G401.6 (cell line): ENCODE data around the gene MATN1.

Experiments used
- FAIRE-seq: peaks from 2 replicates; lab custom pipeline; 2012; peaks lifted over from hg19 to GRCh38; lab: Jason Lieb, UNC

MATN1 gene

DNA sequence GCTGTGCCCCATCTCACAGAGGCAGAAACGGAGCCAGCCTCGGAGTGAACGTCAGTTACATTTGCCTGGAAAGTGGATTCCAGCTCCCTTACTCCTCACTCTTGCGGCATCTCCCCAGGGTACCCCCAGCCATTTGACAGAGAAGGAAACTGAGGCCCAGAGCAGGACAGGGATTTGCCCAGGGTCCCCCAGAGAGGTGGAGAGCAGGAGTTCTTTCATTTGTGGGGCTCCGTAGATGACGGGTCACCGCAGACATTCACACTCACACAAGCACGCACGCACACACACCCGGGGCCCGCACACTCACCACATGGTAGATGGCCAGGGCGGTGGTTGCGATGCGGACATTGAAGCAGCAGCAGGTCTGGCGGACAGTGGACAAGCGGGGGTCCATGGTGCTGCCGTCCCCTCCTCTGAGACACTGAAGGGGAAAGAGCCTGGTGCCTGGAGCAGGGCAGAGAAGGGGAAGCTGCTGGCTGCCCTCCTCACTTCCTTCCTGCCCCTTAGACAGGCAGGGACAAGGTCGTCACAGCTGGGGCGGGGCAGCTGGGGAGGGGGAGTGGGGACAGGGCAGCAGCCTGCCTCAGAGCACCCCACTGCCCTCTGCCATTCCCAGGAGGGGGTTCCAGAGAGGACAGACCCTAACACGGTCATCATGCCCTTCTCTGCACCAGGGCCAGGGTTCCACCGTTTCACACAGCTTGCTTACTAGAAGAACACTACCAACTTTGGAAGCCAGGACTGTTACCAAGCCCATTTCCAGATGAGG, 34.2 kb upstream of the MATN1 start, which contains the start of gene LAPTM5:
Gene LAPTM5 (minus strand): TSS at position 423 of the 769 bp plus-strand sequence. CDS start 29 bp downstream, at position 394.
- no peak for FAIRE-seq

GRCh38 chr1:30756545-30757351, 33.4 kb upstream of the MATN1 start:
- no peak for FAIRE-seq

DNA sequence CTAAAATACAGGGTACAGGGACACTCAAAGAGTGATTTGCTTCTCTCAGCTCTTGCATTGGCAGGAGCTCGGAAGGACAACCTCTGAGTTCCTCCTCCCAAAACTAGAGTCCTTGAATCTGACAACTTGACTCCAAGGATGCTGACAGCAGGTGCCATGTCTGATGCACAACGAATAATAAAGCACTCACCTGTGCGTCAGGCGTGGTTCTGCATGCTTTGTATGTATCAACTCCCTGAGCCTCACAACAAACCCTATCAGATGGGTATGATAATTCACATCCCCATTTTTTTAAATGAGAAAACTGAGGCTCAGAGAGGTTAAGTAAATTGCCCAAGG, 32.8 kb upstream of the MATN1 start:
- FAIRE-seq, result no peak

DNA sequence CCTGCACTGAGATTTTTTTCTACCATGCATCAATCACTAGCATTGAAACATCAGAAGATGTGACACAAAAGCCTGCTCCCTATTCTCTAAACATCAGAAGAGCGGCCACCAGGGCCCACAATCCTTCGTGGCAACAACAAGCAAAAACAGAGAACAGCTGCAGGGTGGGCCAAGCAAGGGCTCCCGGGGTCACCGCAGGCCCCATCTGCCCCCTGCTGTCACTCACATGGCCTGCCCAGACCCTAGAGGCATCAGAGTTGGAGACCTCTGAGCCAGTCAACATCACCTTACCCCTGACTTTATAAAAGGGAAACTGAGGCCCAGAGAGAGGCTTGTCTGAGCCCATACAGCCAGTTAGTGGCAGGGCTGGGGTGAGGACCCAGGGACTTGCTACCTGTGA, 32.4 kb upstream of the MATN1 start:
- no peak for FAIRE-seq

GRCh38 chr1:30755334-30755733, 31.9 kb upstream of the MATN1 start:
- no peak for FAIRE-seq

DNA sequence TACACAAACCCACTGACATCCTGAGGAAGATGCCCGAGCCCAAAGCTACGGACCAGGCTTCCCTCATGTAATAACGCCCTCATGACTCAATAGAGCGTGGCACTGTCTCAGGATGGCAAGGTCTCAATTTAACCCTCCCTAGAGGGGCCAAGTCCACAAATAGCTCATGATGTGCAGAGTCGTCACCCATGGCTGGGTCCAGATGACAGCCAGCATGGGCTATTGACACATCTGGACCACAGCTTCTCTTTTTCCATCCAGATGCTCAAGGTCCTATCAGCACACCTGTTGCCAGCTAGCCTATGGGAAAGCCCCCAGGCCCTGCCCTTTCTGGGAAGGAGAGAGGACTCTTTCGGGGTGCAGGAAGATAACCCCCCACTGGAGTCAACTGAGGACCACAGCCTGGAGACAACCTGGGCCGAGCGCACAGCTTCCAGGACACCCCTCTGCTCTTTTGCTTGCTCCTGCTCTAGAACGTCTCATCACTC, 31.3 kb upstream of the MATN1 start:
- no peak for FAIRE-seq

DNA sequence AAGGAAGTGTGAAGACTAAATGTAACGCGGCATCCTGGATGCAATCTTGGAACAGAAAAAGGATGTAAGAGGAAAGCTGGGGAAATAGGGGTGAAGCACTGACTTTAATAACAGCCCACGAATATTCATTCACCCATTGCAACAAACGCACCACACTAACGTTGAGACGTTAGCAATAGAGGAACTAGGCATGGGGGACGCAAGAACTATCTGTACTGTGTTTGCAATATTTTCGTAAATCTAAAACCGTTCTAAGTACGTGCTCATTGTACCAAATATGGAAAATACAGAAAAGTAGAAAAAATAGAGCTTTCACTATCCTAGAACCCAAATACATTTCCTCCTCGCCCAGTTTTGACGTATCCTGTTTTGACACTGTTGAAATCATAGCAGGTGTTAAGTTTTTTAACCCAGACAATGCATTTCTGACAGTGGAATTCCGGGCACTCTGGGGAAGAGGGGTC, 30.3 kb upstream of the MATN1 start:
- no peak for FAIRE-seq

- FAIRE-seq, result no peak
These were observed 29.7 kb upstream of the MATN1 start for GRCh38 chr1:30753118-30753517.

DNA sequence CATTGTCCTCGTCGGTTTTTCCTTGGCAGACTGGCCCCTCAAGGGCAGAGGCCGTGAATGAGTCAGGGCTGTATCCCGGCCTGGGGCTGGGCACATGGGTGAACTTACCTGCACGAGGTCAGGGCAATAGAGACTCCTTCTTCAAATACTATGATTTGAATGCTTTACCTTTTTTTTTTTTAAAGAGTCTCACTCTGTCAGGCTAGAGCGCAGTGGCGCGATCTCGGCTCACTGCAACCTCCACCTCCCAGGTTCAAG, 29.2 kb upstream of the MATN1 start:
- FAIRE-seq, result no peak

DNA sequence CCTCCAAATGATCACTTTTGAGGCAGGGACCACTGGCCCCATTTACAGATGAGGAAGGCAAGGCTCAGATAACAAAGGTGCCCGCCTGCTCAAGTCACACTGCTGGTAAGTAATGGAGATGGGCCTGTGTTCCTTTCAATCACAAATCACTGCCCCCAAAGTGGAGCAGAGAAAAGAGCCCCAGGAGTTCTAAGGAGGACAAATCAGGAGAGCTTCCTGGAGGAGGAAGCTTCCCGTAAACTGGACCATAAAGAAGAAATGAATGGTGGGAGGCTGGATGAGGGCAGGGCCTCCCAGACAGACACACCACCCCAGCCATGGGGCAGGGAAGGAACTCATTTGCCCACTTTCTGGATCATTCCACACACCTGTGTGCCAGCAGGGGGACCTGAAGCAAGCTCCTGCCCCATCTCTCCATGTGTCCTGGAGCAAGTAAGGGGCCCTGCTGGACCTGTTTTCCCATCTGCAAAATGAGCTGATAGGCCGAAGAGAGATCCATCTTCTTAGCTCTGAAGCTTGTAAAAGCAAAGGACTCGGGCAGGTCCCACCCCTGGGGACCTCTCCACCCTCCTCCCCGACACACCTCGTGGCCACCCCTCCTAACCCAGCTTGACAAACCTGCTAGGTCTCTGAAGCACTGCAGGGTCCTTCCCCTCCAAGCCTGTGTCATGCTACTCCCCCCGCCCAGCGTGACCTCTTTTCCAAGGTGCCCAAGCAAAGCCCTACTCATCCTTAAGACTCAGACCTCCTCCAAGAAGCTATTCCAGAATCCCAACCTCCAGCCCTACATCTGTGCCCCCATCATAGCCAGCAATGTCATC, 28.7 kb upstream of the MATN1 start:
- FAIRE-seq, result no peak

DNA sequence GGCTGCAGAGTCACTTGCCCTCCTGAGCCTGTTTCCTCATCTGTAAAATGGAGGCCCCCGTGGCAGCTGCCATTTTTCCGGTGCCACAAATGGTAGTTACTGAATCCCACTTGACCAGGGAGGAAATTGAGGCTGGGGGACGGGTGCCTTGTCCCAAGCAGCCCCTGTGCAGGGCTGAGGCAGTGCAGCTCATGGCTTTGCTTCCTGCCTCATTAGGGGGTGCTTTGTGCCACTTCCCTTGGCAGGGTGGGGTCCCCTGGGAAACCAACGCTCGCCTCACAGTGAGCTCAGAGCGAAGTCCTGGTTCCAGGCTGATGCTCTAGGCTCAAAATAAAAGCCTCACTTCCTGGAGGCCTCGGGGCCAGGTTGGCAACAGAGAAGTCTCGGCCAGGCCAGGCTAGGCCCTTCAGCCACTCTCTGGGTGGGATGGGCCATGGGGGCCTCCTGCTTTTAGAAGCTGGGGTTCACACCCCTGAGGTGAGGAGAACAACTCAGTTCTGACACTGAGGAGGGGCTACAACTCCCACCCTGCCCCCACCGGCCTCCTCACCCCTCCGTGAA, 27.4 kb upstream of the MATN1 start:
- no peak for FAIRE-seq

- FAIRE-seq, result no peak
These were observed 26.6 kb upstream of the MATN1 start for GRCh38 chr1:30749691-30750583.

DNA sequence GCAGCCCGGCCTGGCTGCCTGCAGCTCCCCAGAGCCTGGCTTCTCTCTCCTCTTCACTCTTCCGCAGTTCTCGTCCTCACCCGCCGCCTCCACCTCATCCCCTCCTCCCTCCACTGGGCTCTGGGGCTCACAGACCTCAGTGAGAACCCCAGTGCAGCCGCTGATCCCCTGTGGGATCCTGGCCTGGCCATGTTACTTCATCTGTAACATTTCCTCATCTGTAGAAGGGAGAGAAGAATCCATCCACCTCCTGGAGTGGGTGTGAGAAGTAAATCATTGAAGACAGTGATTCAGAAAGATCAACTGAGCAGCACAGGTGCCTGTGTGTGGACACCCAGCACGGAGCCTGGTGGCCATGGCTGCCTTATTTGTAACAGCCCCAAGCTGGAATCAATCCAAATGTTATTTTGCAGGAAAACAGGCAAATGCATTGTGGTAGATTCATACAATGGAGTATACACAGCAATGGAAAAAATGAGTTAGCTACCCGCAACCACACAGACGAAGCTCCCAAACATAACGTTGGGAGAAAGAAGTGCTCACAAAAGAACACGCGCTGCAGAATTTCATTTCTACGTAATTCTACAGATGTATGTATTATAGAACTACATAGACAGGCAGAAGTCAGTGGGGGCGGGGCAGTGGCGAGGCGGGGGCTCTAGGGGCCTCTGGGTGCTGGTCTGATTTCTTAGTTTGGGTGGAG, 25.5 kb upstream of the MATN1 start:
- no peak for FAIRE-seq

GRCh38 chr1:30748098-30748698, 24.8 kb upstream of the MATN1 start:
- FAIRE-seq, result no peak

DNA sequence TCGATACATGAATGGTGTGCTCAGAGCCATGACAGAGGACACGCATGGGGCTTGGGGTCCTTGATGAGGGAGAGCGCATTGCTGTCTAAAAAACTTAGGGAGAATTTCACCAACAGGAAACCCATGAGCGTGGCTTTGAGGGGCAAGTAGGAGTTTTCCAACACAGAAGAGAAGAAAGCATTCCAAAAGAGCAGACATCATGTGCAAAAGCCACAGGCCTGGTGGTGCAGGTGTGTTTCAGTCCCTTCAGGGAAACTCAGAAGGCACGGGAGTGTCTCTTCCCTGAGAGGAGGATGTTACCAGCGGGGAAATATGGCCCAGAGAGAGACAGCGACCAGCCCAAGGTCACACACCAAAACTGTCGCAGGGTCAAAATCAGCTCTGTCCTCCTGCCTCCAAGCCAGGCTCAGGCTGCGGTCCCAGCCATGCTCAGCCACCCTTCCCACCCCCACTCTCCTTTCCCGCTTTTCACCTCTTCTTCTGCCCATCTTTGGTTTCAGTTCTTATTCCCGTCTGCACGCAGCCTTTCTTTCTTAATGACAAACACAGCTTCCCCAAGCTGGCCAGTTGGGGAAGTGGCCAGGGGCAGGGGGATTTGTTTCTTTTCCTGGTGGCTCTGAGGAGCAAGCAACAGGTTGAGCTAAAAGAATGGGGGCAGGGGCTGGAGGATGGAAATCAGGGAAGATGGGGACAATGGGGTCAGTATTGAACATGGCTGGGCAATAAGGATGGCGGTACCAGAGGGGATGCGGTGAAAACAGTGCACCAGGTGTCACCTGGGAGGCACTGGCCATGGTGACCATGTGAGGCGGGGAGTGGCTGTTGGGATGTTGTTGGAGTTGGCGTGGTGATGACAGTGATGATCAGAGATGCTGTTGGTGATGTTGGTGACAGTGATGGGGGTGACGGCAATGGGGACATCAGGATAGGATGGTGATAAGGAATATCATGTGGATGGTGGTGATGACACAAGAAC, 23.9 kb upstream of the MATN1 start:
- no peak for FAIRE-seq

GRCh38 chr1:30746212-30747032, 23.0 kb upstream of the MATN1 start:
- FAIRE-seq, result no peak

GRCh38 chr1:30745834-30746208, 22.4 kb upstream of the MATN1 start:
- no peak for FAIRE-seq

DNA sequence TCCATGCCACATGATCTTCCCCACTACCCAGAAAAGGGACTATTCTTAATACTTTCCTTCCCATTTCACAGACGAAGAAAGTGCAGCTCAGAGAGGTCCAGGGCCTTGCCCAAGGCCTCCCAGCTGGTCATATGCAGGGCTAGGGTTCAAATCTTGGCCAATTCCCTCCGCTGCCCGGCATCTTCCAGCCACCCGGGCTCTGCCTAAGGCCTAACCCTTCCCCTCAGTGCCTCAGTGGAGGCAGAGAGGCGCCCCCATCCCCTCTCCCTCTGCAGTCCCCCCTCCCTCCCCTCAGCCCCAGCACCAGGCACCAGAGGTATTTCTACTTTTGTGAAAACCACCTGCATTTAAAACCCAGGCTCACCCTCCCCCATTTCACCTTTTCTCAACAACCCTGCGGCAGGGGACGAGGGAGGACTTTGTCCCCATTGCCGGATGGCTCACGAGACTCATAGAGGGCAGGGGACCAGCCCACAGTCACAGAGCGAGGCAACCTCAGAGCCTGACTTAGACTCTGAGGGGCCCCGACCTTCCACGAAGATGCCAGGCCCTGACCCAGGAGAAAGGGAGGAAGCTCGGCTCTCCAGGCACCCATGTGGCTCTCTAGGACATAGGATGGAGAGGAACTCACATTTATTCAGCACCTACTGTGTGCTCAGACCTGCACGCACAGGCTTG, 21.9 kb upstream of the MATN1 start:
- no peak for FAIRE-seq
